ENCODE measurements around the gene SRPK3.

GRCh38 chrX:153779891-153780677, 757 bp upstream of the SRPK3 start:
- TF ChIP-seq CTCF (IDR thresholded peaks at IDR 0.05) (no peak), POLR2AphosphoS5 (IDR thresholded peaks at IDR 0.05; ENCODE audit: low read depth, low read length) (no peak)

Measured in Panc1 (cell line).